Colonic mucosa (tissue), 4 donors: ENCODE results near the gene WFIKKN2. TPM values are rescaled to one million over a fixed set of nuclear protein-coding genes. Genes with fewer than 3 reads are reported as not detected.
"Not testable (repeated sequence)": the region's sequence is repeated elsewhere in the genome, so short reads cannot be mapped to it uniquely, and the experiment has no call there.

ENCODE experiments used
- DNase-seq: peaks from one replicate; pipeline ENCODE4 v3.0.0-alpha.2; 2020
- H3K27ac ChIP-seq: fragments of 200-600 bp; one replicate; pipeline ENCODE4 v1.8.0; 2021
- H3K27me3 ChIP-seq: fragments of 200-600 bp; one replicate; pipeline ENCODE4 v1.8.0; 2021
- H3K36me3 ChIP-seq: fragments of 200-600 bp; one replicate; pipeline ENCODE4 v1.8.0; 2021
- H3K4me1 ChIP-seq: fragments of 200-600 bp; one replicate; pipeline ENCODE4 v1.8.0; 2021; ENCODE audit warnings: mild to moderate bottlenecking
- H3K4me3 ChIP-seq: fragments of 200-600 bp; one replicate; pipeline ENCODE4 v1.8.0; 2021
- H3K9ac ChIP-seq, 2 donors: one replicate each; pipeline ENCODE4 v1.7.0; 2013; ENCODE audit warnings: control low read depth in 2 of 2, low read depth in 2 of 2, low read length in 2 of 2
- H3K9me3 ChIP-seq: fragments of 200-600 bp; one replicate; pipeline ENCODE4 v1.8.0; 2021
- intact Hi-C: fragments of 100-400 bp; cut with DNase I; formaldehyde crosslinking; loops from one replicate; pipeline ENCODE4 v1.14.1; 2022
- total RNA-seq, 2 donors: library from RNA; stranded (reverse); fragmentation: NEBNext Ultra II Directional in 1 of 2; extraction: Animal tissue kit (Norgen Biotek cat#: 25700) in 1 of 2; gene quantifications; one replicate each; pipeline ENCODE4 v1.2.1, GENCODE V29; 2021
- TF ChIP-seq, protein P1 (sequence below): fragments of 200-600 bp; IDR thresholded peaks from one replicate; pipeline ENCODE4 v1.8.0; 2022; ENCODE audit warnings: antibody characterized with exemption, mild to moderate bottlenecking
- donor health status: healthy.
- donor health status: DM: no; HTN: no; CAD: no.
- donor health status: DM: no; HTN: no; CAD: no.

Gene WFIKKN2
- total RNA-seq, 2 donors from 2014 or later: 0.10 to 0.13 TPM

- Histone ChIP-seq H3K4me3 (no peak overlapping the region), H3K36me3 (no peaks in the 10 kb centered on the region), H3K9me3 (no peaks in the 10 kb centered on the region), H3K27me3 (no peaks in the 10 kb centered on the region), H3K4me1 (no peaks in the 10 kb centered on the region), H3K27ac (no peak overlapping the region), H3K9ac (no peak overlapping the region)
- intact Hi-C loops: no loop called here
- no peak for DNase-seq
- TF ChIP-seq, protein P1, sequence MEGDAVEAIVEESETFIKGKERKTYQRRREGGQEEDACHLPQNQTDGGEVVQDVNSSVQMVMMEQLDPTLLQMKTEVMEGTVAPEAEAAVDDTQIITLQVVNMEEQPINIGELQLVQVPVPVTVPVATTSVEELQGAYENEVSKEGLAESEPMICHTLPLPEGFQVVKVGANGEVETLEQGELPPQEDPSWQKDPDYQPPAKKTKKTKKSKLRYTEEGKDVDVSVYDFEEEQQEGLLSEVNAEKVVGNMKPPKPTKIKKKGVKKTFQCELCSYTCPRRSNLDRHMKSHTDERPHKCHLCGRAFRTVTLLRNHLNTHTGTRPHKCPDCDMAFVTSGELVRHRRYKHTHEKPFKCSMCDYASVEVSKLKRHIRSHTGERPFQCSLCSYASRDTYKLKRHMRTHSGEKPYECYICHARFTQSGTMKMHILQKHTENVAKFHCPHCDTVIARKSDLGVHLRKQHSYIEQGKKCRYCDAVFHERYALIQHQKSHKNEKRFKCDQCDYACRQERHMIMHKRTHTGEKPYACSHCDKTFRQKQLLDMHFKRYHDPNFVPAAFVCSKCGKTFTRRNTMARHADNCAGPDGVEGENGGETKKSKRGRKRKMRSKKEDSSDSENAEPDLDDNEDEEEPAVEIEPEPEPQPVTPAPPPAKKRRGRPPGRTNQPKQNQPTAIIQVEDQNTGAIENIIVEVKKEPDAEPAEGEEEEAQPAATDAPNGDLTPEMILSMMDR: no peak
Observed at GRCh38 chr17:50800196-50800700, 35.1 kb upstream of the WFIKKN2 start.

DNA sequence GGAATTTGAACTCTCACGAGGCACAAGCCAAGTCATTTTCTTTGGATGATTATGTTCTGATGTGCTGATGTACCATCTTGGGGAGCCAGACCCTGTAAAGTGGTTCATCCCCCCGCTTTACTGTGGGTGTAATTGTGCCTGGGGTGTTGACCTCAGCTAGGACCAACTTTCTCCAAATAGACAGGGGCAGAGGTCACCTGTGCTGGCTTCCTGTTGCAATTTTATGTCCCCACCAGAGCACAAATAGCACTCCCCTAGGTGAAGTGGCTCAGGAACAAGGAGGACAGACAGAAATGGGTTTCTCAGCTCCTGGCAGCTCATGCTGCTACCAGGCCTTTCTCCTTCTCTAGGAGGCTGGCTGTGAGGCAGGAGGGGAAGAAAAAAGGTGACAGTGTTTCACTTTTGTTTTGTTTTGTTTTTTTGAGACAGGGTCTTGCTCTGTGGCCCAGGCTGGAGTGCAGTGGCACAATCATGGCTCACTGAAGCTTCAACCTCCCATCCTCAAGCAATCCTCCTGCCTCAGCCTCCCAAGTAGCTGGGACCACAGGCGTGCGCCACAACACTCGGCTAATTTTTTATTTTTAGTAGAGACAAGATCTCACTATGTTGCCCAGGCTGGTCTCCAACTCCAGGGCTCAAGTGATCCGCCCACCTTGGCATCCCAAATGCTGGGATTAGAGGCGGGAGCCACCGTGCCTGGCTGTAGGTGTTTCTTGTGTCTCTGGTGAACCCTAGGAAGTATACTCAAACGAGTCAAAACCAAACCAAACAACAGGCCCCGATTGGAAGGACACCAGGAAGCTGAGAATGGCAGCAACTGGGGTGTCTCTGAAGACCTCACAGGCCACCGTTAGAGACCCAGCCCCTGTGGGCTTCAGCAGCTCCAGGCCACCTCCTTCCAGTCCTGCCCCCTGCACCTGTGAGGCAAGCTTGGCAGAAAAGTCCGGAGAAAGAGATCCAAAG, 32.5 kb upstream of the WFIKKN2 start:
- DNase-seq: no peak
- no peaks in the 10 kb centered on the region for H3K4me1 ChIP-seq
- H3K36me3 ChIP-seq: no peaks in the 10 kb centered on the region
- H3K9me3 ChIP-seq: no peaks in the 10 kb centered on the region
- no peaks in the 10 kb centered on the region for H3K27me3 ChIP-seq
- no peak overlapping the region for H3K27ac ChIP-seq
- no peak overlapping the region for H3K9ac ChIP-seq
- TF ChIP-seq, protein P1: no peak
- no peak overlapping the region for H3K4me3 ChIP-seq
- intact Hi-C loops: no loop called here

GRCh38 chr17:50803676-50804075, 31.7 kb upstream of the WFIKKN2 start:
- Histone ChIP-seq H3K4me3 (no peak overlapping the region), H3K9ac (no peak overlapping the region), H3K27me3 (no peaks in the 10 kb centered on the region), H3K36me3 (no peaks in the 10 kb centered on the region), H3K27ac (no peak overlapping the region), H3K9me3 (no peaks in the 10 kb centered on the region), H3K4me1 (no peaks in the 10 kb centered on the region)
- intact Hi-C loops: no loop called here
- TF ChIP-seq, protein P1: no peak
- DNase-seq: no peak

DNA sequence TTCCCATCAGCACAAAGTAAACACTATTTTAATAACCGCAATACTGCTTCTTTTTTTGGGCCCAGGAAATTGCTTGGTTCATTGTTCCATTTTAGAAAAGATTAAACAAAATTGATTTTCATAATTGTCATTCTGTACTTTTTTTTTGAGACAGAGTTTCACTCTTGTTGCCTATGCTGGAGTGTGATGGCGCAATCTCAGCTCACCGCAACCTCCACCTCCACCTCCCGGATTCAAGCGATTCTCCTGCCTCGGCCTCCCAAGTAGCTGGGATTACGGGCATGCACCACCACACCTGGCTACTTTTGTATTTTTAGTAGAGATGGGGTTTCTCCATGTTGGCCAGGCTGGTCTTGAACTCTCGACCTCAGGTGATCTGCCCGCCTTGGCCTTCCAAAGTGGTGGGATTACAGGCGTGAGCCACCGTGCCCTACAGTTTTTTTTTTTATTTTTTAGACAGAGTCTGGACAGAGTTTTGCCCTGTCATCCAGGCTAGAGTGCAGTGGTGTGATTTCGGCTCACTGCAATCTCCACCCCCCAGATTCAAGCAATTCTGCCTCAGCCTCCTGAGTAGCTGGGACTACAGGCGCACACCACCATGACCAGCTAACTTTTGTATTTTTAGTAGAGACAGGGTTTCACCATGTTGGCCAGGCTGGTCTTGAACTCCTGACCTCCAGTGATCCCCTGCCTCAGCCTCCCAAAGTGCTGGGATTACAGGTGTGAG, 30.5 kb upstream of the WFIKKN2 start:
- H3K27me3 ChIP-seq, H3K36me3 ChIP-seq, H3K4me3 ChIP-seq, H3K4me1 ChIP-seq, intact Hi-C loops, H3K27ac ChIP-seq, DNase-seq, H3K9ac ChIP-seq, H3K9me3 ChIP-seq: not testable (repeated sequence)

DNA sequence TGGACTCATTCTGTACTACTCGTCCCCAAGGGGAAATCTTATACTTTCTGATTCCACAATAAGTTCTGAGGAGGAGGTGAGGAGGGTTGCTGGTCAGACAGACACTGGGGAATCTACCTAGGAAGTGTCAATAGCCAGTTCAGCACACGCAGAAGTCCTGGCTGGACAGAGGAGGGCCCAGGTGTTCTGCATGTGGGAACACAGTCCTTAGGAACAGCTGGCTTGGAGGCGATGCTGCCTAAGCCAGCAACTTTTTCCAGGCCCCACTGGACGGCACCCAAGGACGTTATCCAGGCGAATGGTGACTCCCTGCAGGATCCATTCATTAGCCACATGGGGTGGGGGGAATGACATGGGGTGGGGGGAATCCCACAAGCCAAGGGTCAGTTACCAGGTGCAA, 29.9 kb upstream of the WFIKKN2 start:
- TF ChIP-seq, protein P1: no peak
- Histone ChIP-seq H3K9me3 (no peaks in the 10 kb centered on the region), H3K4me1 (no peaks in the 10 kb centered on the region), H3K27me3 (no peaks in the 10 kb centered on the region), H3K36me3 (no peaks in the 10 kb centered on the region), H3K9ac (no peak overlapping the region), H3K4me3 (no peak overlapping the region), H3K27ac (no peak overlapping the region)
- no peak for DNase-seq
- intact Hi-C loops: no loop called here
